Body of pancreas (tissue), 4 donors: ENCODE data around the gene TICAM2. TPM values are rescaled to one million over a fixed set of nuclear protein-coding genes. Genes with fewer than 3 reads are reported as not detected.

Experiments used
- ATAC-seq: fragments of 150-250 bp; one replicate; pipeline ENCODE4 v1.9.1; 2016
- DNase-seq, 4 donors: peaks; one replicate each; pipeline ENCODE4 v3.0.0-alpha.2; 2019
- H3K27ac ChIP-seq, 4 donors: fragments of 200-600 bp; sonication (generic); 1 replicate in 3 of 4; 2 replicates in 1 of 4; pipeline versions ENCODE4 v1.5.1 to v1.6.1; 2016 to 2019; ENCODE audit warnings: mild to moderate bottlenecking in 1 of 4, mixed read lengths in 1 of 4, moderate library complexity in 1 of 4
- H3K27me3 ChIP-seq, 2 donors: fragments of 200-600 bp; sonication (generic); one replicate each; pipeline ENCODE4 v1.6.0; 2016; ENCODE audit warnings: mild to moderate bottlenecking in 1 of 2
- H3K36me3 ChIP-seq, 2 donors: fragments of 200-600 bp; sonication (generic); replicated peaks in 1 of 2; 2 replicates each; pipeline ENCODE4 v1.5.1; 2016; ENCODE audit warnings: low read depth in 2 of 2; ENCODE audit not compliant: insufficient read depth in 1 of 2
- H3K4me1 ChIP-seq: fragments of 200-600 bp; sonication (generic); one replicate; pipeline ENCODE4 v1.6.0; 2016
- H3K4me3 ChIP-seq, 2 donors: fragments of 200-600 bp; sonication (generic); 1 replicate in 1 of 2; 2 replicates in 1 of 2; pipeline ENCODE4 v1.5.1; 2016 to 2019
- H3K9me3 ChIP-seq, 3 donors: fragments of 200-600 bp; sonication (generic); 1 replicate in 2 of 3; 2 replicates in 1 of 3; pipeline ENCODE4 v1.5.1; 2016
- CTCF ChIP-seq, 7 experiments: fragments of 450-650 bp in 4 of 7; fragments of 200-600 bp in 3 of 7; sonication (generic) in 3 of 7; IDR thresholded peaks; one replicate each; pipeline ENCODE4 v1.5.1; 2016 to 2019; ENCODE audit warnings: antibody characterized with exemption in 7 of 7
- POLR2A ChIP-seq, 3 donors: fragments of 450-650 bp; IDR thresholded peaks; one replicate each; pipeline ENCODE4 v1.6.1; 2016; ENCODE audit warnings: antibody characterized with exemption in 3 of 3, mild to moderate bottlenecking in 2 of 3
- WGBS, 2 donors: methylation state at CpG; one replicate each; pipeline ENCODE4 v1.1.5; 2017; 5-methylcytosine and 5-hydroxymethylcytosine counted together
- intact Hi-C: fragments of 100-400 bp; cut with DNase I; formaldehyde crosslinking; loops from one replicate; pipeline ENCODE4 v1.15.1; 2023
- total RNA-seq, 2 donors: library from RNA; depleted of rRNA; stranded (reverse); fragments of >200 nt; gene quantifications; one replicate each; pipeline ENCODE4 v1.1.0, GENCODE V29; 2016

Gene TICAM2
- total RNA-seq, 2 donors from 2014 or later, result 0.52 to 1.6 TPM

DNA sequence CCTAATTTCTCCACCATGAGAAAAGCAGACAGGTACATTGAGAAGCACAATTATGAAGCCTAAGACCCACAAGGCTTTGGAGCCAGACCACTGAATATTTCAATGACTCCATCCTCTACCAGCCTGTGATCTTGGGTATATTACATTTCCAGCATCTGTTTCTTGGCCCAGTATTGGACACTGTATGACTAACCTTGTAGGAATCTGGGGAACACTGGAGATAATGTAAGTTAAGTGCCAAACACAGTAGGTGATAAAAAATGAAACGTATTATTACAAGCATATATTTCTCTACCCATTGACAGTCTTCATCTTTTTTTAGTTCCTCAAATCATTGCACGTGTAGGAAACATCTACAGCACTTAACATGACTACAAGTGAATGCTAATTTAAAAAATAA, 29.1 kb downstream of the TICAM2 start:
- Histone ChIP-seq H3K9me3 (no peaks in the 10 kb centered on the region), H3K4me1 (peaks cover 10% of the 10 kb centered on the region), H3K36me3 (no peaks in the 10 kb centered on the region), H3K27me3 (no peaks in the 10 kb centered on the region), H3K4me3 (no peak overlapping the region), H3K27ac (no peak overlapping the region)
- 51 to 53% methylated on average over 2 of the region's 2 CpGs for WGBS, 2 donors
- intact Hi-C loops, result no loop called here
- TF ChIP-seq CTCF (IDR thresholded peaks at IDR 0.05) (no peak), POLR2A (IDR thresholded peaks at IDR 0.05) (no peak)
- DNase-seq (no peak), ATAC-seq (no peak)

- no peaks in the 10 kb centered on the region for H3K27me3 ChIP-seq
- intact Hi-C loops, result no loop called here
- H3K36me3 ChIP-seq, result no peaks in the 10 kb centered on the region
- 22 to 47% methylated on average over 5 of the region's 5 CpGs for WGBS, 2 donors
- H3K4me3 ChIP-seq, result no peak overlapping the region
- no peaks in the 10 kb centered on the region for H3K9me3 ChIP-seq
- TF ChIP-seq POLR2A (IDR thresholded peaks at IDR 0.05) (peak in 1 of 3 donors; percentile 18), CTCF (IDR thresholded peaks at IDR 0.05) (peak in 3 of 7 experiments; percentile 14 to 27 (median 20))
- peaks cover 10% of the 10 kb centered on the region for H3K4me1 ChIP-seq
- DNase-seq (peak; percentile 43 to 70 (median 56)), ATAC-seq (peak; percentile 94)
- H3K27ac ChIP-seq, result peak overlapping the region in 3 of 4 donors; percentile 6 to 74 (median 58)
Observed at GRCh38 chr5:115571441-115571878, 30.8 kb downstream of the TICAM2 start.

- intact Hi-C loops, result no loop called here
- 83 to 90% methylated on average over 1 of the region's 1 CpG for WGBS, 2 donors
- ATAC-seq, result no peak
Observed at GRCh38 chr5:115568668-115569067, 33.6 kb downstream of the TICAM2 start.

GRCh38 chr5:115565233-115565632, 37.0 kb downstream of the TICAM2 start:
- H3K9me3 ChIP-seq, result no peaks in the 10 kb centered on the region
- no peak overlapping the region for H3K4me3 ChIP-seq
- H3K36me3 ChIP-seq, result no peaks in the 10 kb centered on the region
- no peak for ATAC-seq
- H3K27me3 ChIP-seq, result no peaks in the 10 kb centered on the region
- no peak overlapping the region for H3K27ac ChIP-seq
- DNase-seq, result peak in 1 of 4 donors; percentile 12
- TF ChIP-seq CTCF (IDR thresholded peaks at IDR 0.05) (no peak), POLR2A (IDR thresholded peaks at IDR 0.05) (no peak)
- WGBS, 2 donors, result 54 to 72% methylated on average over 2 of the region's 2 CpGs
- no peaks in the 10 kb centered on the region for H3K4me1 ChIP-seq
- intact Hi-C loops, result no loop called here

More at GRCh38 chr5:115568668-115569067, 33.6 kb downstream of the TICAM2 start:
- no peaks in the 10 kb centered on the region for H3K36me3 ChIP-seq
- DNase-seq, result no peak
- H3K27ac ChIP-seq, result no peak overlapping the region
- no peak for TF ChIP-seq CTCF (IDR thresholded peaks at IDR 0.05)
- no peak for TF ChIP-seq POLR2A (IDR thresholded peaks at IDR 0.05)
- H3K4me3 ChIP-seq, result no peak overlapping the region
- peaks cover 10% of the 10 kb centered on the region for H3K4me1 ChIP-seq
- H3K27me3 ChIP-seq, result no peaks in the 10 kb centered on the region
- H3K9me3 ChIP-seq, result no peaks in the 10 kb centered on the region

DNA sequence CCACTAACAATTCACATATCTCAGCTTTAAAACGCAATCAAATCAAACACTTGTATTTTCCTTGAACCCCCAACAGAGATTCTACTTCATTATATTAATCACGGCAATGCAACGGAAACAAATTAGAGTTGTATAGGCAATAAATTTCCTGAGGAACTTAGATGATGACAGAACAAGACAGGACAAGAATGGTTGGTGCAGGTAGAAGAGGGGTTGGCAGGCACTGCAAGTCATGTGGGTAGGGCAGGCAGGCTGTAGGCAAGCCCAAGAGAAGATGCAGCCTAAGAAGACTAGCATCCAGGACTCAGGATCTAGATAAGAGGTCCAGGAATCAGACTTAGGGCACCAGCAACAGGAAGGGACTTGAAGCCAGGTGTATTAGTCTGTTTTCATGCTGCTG, 41.1 kb downstream of the TICAM2 start:
- 85 to 90% methylated on average over 3 of the region's 3 CpGs for WGBS, 2 donors
- intact Hi-C loops, result no loop called here
- Histone ChIP-seq H3K36me3 (no peaks in the 10 kb centered on the region), H3K4me1 (peaks cover 34% of the 10 kb centered on the region), H3K4me3 (no peak overlapping the region), H3K9me3 (no peaks in the 10 kb centered on the region), H3K27me3 (no peaks in the 10 kb centered on the region), H3K27ac (no peak overlapping the region)
- no peak for TF ChIP-seq CTCF (IDR thresholded peaks at IDR 0.05)
- no peak for DNase-seq
- ATAC-seq, result no peak
